HG02759 (cell line): ENCODE data around the gene RPL36AL.
A peak's percentile ranks its signal among the peaks of the same experiment; 100 is the strongest.
"Not testable (repeated sequence)": the region's sequence is repeated elsewhere in the genome, so short reads cannot be mapped to it uniquely, and the experiment has no call there.

Experiments
- ATAC-seq: cut with Tn5 transposase; IDR thresholded peaks from one replicate; pipeline ENCODE4 v1.9.1; 2021; ENCODE audit warnings: mild to moderate bottlenecking, moderate library complexity; ENCODE audit not compliant: unreplicated experiment

RPL36AL gene

DNA sequence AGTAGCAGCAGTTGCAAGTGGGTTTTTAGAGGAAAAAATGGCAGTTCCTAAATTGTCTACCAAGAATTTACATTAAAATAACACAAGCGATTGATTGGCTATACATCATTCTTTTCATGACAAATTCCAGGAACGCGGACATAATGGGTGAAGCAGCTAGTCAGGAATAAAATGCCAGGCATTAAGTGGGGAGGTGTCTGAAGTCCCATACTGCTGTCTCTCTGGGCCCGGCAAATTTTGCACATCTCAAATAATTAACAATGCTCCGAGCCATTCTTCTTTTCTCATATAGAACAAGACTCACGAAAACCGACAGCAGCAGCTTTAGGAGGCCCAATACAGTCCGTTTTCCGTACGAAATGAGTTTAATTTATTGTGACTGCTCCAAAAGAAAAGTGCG lies 696 bp downstream of the RPL36AL start:
- no peak for ATAC-seq

DNA sequence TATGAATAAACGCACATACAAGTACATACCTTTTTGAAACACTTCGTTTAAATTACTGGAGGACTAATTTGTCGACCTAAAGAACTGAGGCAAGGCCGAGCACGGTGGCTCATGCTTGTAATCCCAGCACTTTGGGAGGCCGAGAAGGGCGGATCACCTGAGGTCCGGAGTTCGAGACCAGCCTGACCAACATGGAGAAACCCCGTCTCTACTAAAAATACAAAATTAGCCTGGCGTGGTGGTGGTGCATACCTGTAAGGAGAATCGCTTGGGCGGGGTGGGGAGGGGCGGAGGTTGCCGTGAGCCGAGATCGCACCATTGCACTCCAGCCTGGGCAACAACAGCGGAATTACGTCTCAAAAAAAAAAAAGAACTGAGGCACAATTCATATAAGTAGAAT lies 1.2 kb downstream of the RPL36AL start:
- not testable (repeated sequence) for ATAC-seq

DNA sequence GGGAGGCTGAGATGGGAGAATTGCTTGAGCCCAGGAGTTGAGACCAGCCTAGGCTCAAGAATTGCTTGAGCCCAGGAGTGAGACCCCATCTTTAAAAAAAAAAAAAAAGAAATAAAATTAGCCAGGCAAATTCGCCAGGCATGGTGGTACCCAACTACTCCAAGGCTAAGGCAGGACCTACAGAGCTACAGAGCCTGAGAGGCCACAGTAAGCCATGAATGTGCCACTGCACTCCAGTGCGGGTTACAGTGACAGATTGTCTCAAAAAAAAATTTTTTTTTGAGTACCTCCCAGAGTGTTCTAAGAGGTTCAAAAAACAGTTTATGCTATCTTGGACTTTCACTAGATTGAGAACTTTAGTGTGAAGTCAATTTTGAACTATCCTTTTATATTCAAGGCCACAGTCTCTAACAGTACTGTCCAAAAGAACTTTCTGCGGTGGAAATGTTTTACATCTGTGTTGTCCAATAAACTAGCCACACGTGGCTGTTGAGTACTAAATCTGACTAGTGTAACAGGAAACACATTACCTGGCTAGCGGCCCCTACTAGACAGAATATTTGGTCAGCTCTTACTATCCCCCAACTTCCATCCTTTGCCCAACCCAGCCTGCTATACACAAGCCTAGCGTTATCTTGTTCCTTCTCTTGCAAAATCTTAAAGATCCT lies 2.4 kb downstream of the RPL36AL start:
- ATAC-seq, result no peak

DNA sequence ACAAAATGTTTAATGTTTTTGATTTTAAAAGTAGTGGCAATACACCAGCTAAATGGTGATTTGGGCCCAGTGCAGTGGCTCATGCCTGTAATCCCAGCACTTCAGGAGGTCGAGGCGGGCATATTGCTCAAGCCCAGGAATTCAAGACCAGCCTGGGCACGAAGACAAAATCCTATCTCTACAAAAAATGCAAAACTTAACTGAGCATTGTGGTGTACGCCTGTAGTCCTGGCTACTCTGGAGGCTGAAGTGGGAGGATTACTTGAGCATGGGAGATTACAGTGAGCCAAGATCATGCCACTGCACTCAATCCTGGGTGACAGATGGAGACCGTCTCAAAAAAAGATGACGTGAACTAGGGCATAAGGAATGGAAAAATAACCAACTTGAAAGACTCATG lies 4.7 kb downstream of the RPL36AL start:
- no peak for ATAC-seq

DNA sequence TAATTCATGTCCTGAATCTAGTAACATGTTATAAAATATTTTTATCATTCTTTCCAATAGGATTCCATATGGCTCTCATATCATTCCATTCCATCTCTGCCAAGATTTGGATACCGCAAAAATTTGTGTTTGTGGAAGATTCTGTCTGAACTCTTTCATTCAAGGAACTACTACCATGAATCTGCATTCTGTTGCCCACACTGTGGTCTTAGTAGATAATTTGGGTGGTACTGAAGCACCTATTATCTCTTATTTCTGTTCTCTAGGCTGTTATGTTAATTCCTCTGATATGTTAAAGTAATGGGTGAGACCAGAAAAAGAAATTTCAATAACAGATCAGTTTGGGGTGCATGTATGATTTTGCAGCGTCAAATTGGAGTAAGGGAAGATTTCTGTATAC lies 6.2 kb downstream of the RPL36AL start:
- ATAC-seq, result no peak

DNA sequence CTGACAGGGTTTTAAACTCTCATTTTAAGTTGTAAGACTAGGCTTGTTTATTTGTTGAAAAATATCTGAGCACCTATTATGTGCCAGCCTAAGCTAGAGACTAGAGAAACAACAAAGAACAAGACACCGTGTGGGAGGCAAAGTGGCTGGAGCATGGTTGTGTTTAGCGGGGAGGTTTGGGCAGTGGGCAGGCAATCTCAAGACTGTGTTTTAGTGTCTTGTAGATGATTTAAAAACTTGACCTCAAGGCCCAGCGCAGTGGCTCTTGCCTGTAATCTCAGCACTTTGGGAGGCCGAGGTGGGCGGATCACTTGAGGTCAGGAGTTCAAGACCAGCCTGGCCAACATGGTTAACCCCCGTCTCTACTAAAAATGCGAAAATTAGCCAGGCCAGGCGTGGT lies 7.8 kb downstream of the RPL36AL start:
- no peak for ATAC-seq

DNA sequence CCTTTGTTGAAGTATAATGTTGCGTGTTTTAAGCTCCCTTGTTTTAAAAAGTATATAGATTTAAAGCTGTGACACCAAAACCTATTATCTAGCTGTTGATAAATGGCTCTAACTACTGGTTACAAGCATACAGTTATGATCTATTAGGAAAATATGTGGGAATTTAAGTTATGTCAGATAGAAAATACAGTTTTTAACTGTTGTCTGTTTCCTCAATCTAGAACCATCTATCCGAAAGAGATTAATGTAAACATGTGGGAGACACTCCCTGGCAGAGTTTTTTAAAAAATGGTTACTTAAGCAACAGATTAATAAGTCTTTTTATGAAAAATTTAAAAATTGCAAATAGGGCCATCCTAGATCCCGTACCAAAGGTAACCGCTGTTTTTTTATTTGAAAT lies 8.2 kb downstream of the RPL36AL start:
- no peak for ATAC-seq

DNA sequence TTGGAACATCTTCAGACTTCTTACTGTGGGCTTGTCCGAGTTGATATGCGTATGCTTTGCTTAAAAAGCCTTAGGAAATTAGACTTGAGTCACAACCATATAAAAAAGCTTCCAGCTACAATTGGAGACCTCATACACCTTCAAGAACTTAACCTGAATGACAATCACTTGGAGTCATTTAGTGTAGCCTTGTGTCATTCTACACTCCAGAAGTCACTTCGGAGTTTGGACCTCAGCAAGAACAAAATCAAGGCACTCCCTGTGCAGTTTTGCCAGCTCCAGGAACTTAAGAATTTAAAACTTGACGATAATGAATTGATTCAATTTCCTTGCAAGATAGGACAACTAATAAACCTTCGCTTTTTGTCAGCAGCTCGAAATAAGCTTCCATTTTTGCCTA lies 12.8 kb downstream of the RPL36AL start:
- no peak for ATAC-seq

DNA sequence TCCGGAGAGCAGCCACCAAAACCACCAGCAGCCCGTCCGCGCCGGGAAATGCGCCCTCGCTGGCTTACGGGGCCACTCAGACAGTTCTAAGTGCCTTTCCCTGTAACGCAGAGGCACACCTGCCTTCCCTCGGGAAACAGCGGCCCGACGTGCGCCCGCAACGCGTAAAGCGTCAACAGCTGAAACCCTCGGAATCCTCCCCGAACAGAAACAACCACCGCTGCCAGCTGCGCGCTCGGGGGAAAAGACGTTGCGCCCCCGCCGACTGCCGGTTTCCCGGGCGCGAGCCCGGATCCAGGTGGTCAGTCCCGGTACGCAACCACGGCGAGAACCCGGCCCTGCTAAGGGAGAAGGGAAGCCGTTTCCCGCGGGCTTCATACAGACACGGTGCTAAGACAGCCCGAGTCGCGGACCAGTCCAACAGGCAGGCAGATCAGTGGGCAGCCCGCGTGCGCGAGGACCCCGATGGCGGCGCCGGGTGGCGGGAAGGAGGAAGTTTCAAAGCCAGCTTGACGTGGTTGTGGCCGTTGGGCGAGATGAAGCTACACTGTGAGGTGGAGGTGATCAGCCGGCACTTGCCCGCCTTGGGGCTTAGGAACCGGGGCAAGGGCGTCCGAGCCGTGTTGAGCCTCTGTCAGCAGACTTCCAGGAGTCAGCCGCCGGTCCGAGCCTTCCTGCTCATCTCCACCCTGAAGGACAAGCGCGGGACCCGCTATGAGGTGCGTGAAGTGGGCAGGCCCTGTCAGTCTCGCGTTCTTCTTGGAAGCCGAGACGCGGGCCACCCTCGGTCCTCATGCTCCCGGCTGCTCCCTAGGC lies 21.7 kb downstream of the RPL36AL start, which contains the start of gene LRR1:
Gene LRR1 (plus strand): TSS at position 456 of the 816 bp plus-strand sequence. CDS start 81 bp downstream, at position 537.
- peak; percentile 61 for ATAC-seq

DNA sequence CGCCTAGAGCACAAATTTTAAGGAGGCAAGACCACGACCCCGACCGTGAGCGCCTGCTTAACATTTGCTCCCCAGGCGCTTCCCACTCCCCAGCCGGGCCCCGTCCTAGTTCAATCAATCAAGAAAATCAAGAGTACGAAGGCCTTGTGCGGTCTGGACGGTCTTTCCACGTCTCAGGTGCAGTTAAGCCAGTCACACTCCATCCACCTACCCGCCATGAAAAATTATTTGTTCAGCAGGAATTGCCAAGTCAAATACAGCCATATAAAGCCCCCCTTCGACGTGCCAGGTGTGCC lies 22.3 kb downstream of the RPL36AL start:
- no peak for ATAC-seq

DNA sequence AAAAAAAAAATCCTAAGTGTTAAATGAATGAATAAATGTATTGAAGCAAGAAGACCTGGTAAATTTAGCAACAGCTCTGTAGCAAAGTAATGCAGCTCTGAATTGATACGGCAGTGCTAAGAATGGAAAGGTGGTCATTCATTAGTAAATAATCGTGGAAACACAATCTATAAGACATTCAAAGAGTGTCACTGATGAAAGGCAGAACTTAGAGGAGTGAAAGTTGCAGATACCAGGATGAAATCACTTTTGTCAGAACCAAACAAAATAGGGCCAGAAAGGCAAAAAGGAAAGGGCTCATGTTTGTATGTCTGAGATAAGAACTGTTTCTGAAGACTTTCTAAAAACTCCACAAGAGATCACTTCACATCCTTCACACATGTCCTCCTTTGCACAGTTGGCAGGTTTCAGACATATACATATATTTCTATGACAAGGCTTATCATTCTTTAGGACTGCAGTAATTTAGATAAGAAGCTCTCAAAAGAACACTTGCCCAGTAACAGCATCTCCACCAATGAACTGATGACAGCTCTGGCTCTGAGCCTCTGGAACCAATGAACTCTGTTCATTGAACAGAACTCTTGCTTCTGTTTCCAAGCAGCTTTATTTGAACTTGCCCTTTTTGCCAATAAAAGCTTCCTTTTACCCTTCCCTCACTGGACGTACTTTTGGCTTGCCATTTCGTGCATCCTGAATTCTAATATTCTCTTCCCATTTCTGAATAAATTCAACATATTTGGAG lies 25.9 kb downstream of the RPL36AL start:
- ATAC-seq, result peak; percentile 31

DNA sequence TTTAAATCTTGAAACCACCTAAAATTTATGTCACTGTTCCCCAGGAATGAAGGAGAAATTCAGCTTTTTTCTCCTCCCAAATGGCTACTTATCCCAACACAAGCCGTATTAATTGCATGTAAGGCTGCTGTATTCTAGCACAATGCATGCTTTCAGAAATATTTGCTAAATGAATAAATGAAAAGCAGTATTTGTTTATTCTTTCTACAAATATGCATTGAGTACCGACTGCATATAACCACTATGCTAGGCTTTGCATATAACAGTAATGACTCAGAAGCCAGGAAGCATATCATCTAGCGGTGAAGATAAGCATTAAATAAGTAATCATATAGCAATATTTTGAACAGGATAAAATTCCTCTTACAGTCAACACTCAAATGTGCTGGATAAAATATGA lies 27.4 kb downstream of the RPL36AL start:
- ATAC-seq, result no peak

DNA sequence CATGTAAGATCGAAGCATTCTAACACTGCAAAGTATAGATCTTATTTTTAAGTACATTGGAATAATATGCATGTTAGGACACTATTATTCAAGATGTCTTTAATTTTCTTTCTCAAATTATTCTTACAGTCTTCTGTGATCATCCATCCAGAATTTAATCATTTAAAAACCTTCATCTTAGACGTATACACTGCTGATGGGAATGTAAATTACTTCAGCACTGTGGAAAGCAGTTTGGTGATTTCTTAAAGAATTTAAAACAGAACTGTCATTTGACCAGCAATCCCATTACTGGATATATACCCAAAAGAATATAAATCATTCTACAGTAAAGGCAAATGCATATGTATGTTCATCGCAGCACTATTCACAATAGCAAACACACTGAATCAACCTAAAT lies 31.0 kb downstream of the RPL36AL start:
- ATAC-seq, result no peak

DNA sequence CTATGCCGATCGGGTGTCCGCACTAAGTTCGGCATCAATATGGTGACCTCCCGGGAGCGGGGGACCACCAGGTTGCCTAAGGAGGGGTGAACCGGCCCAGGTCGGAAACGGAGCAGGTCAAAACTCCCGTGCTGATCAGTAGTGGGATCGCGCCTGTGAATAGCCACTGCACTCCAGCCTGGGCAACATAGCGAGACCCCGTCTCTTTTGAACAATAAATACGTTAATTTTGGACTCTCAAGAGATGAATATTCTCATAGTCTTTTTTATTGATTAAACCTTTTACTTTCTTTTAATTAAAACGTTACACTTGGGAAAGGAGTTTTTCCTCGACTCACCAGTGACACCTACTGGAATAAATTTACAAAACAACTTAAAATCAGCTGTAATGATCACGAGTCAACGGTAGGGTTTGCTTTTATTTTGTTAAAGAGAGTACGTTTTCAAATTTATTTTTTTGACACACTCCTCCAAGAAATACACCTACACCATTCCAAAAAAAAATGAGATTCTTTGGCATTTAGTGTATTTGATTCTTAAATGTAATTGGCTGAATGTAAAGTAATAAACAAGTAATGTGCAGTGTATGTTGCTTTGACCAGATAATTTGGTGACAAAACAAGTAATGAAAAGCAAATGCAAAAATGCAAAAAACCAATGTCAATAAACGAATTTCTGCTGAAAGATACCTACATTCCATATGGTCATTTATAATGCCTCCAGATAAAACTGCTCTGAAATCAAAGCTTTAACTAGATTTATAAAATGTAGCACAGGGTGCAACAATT lies 33.6 kb downstream of the RPL36AL start:
- peak; percentile 29 for ATAC-seq

DNA sequence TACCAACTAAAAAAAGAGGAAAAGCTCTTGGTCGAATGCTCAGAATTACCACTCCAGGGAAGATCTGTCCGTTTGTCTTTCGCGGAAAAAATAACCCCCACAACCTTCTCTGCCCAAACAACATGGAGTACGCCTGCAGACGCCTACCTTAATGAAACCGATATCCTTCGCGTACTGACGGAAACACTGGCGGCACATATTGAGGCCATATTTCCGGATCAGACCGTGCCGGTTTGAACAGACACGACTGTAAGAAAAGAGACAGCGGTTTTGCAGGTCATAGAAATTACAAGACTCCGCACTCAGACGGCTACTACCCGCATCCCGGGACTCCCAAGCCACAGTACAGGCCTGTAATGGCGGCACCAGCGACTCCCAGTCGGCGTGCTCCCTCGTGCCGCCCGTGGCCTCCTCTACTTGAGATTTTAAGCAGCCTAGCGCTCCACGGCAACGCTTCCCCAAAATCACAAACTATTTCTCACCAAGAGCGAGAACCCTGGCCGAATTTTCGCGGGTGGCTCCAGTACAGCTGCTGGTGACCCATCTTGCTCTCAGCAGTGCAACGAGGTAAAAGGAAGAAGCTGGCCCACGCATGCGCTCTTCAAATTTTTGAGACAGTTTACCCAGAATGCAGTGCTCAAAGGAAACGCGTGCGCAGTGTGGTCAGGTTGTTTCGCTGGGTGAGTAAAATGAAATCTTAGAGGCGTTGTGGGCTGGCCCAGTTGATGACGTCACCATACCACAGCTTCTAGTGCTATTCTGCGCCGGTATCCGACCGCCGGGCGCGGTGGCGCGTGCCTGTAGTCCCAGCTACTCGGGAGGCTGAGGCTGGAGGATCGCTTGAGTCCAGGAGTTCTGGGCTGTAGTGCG lies 34.4 kb downstream of the RPL36AL start, which contains the start of gene RPS29:
Gene RPS29 (minus strand): TSS at position 578 of the 870 bp plus-strand sequence. CDS start 34 bp downstream, at position 544.
- ATAC-seq, result peak; percentile 86

DNA sequence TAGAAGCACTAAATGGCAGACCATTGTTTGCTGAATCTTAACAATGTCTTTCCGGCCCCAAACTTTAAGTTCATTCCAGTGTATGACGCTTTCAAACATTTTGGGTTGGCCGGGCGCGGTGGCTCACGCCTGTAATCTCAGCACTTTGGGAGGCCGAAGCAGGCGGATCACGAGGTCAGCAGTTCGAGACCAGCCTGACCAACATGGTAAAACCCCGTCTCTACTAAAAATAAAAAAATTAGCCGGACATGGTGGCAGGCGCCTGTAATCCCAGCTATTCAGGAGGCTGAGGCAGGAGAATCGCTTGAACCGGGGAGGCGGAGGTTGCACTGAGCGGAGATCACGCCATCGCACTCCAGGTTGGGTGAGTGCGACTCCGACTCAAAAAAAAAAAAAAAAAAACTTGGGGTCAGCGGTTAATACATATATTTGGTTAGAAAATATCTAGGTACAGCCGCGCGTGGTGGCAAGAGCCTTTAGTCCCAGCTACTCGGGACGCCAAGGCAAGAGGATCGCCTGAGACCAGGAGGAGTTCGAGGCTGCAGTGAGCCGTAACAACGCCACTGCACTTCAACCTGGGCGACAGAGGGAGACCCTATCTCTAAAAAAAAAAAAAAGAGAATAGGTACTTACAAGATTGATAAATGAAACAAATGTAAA lies 35.3 kb downstream of the RPL36AL start:
- not testable (repeated sequence) for ATAC-seq

DNA sequence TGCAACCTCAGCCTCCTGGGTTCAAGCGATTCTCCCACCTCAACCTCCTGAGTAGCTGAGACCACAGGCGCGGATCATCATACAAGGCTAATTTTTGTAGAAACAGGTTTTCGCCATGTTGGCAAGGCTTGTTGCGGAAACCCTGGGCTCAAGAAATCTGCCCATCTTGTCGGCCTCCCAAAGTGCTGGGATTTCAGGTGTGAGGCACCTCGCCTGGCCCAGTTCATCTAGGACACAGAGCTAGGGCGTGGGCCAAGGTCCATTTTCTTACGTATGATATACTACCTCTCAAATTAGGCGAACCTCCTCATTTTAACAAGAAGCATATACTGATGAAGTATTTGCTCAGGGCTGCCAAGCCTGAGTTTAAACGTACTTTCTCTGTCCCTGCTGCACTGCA lies 36.4 kb downstream of the RPL36AL start:
- no peak for ATAC-seq

DNA sequence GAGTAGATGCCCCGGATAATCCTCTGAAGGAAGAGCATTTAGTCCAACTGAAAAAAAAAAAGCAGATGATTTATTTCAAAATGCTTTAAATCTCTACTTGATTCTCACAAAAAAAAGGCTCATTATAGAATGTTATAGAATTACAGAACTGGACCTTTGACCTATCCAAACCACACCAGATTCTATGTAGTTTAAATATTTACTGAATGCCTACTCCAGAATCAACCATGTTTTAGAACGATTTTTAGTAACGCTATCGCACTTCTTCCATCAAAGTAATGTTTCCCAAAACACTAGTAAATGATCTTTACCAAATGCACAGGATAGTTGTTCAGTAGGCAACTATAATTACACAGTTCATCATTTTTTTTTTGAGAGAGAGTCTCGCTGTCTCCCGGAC lies 36.8 kb downstream of the RPL36AL start:
- ATAC-seq, result no peak
